ENCODE data around the gene PKP2.
A peak's percentile ranks its signal among the peaks of the same experiment; 100 is the strongest.

Gene PKP2

DNA sequence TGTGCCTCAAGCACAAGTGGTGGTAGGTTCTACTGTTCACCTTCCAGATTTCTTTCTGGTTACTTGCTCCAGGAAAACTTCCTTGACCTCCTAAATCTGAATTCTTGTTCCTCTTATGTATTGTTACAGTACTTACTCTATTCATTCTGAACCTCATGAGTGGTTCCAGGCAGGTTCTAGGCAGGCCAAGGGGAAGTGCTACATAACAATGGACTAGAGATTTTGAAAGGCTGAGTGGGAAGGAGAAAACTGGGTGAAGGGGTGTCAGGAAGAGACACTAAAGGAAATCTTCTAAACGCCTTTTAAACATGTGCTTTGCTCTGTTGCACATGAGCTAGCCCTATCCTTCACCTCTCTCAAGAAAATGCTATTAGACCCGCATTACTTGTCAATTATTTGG is 142.5 kb downstream of the PKP2 start:
- H4K12ac ChIP-seq (ENCODE audit: low read depth, low read length) = no peak overlapping the region
- peak overlapping the region; percentile 23 for H3K27ac ChIP-seq (ENCODE audit: low read depth, low read length)
- H4K91ac ChIP-seq (ENCODE audit: low read depth, low read length) = no peak overlapping the region
- no peak overlapping the region for H3K4me3 ChIP-seq (ENCODE audit: low read depth, low read length)
- peaks cover 16 to 24% of the 10 kb centered on the region in 2 experiments for H3K36me3 ChIP-seq (ENCODE audit: control insufficient read depth in 1 of 2, insufficient read depth in 2 of 2, low read length in 2 of 2)
- H3K79me1 ChIP-seq (ENCODE audit: low read length) = peaks cover 10% of the 10 kb centered on the region
- no peak overlapping the region for H3K9ac ChIP-seq (ENCODE audit: low read length)
- H2AFZ ChIP-seq (ENCODE audit: insufficient read depth, low read length, poor library complexity) = no peak overlapping the region
- peaks cover 6 to 8% of the 10 kb centered on the region in 2 experiments for H3K4me1 ChIP-seq (ENCODE audit: control insufficient read depth in 1 of 2, insufficient read depth in 2 of 2, low read length in 2 of 2)
- peaks cover 5% of the 10 kb centered on the region for H3K79me2 ChIP-seq (ENCODE audit: control insufficient read depth, insufficient read depth, low read length, poor library complexity)
- no CpG with 5 or more reads among the region's 2 CpGs for WGBS (ENCODE audit: extremely low coverage, insufficient coverage, insufficient read length)
- no peak overlapping the region for H3K14ac ChIP-seq (ENCODE audit: low read length)
- no peak overlapping the region for H2AK5ac ChIP-seq (ENCODE audit: low read length)
- peak in 1 of 2 donors; percentile 33 for DNase-seq
- H3K4me2 ChIP-seq (ENCODE audit: low read length) = peak overlapping the region; percentile 82
- no peak overlapping the region for H3K18ac ChIP-seq (ENCODE audit: low read length)
- H3K9me3 ChIP-seq (ENCODE audit: insufficient read depth, low read depth, low read length) = peaks cover 4% of the 10 kb centered on the region
- H3K27me3 ChIP-seq (ENCODE audit: insufficient read depth, low read length) = no peaks in the 10 kb centered on the region
- H2BK120ac ChIP-seq (ENCODE audit: insufficient read depth, low read length, poor library complexity) = no peak overlapping the region
- no peak overlapping the region for H2BK5ac ChIP-seq (ENCODE audit: low read depth, low read length, poor library complexity)
- no peak overlapping the region for H3K4ac ChIP-seq (ENCODE audit: low read depth, low read length)
- H4K8ac ChIP-seq (ENCODE audit: low read depth, low read length) = no peak overlapping the region
- no peak overlapping the region for H3K23ac ChIP-seq (ENCODE audit: low read length)
- H2BK12ac ChIP-seq (ENCODE audit: low read length) = no peak overlapping the region

DNA sequence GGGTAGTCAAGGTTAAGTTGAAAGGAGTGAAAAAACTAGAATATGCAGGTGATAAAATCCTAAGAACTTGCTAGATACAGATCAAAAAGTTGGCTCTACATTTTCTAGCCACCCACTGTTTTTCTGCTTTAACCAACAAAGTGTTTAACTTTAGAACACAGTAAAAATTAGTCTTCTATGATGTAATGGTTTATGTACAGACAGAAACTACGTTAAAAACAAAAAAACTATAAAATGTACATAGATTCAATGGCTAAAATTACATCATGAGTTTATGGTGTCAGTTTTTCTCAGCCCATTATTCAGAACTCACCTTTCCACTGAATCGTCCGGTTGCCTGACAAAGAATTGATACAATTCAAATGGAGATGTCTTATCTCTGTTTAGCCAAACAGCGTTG is 143.0 kb downstream of the PKP2 start:
- Histone ChIP-seq H2BK12ac (ENCODE audit: low read length) (no peak overlapping the region), H3K18ac (ENCODE audit: low read length) (no peak overlapping the region), H3K27me3 (ENCODE audit: insufficient read depth, low read length) (no peaks in the 10 kb centered on the region), H3K79me1 (ENCODE audit: low read length) (peaks cover 10% of the 10 kb centered on the region), H3K27ac (ENCODE audit: low read depth, low read length) (no peak overlapping the region), H4K12ac (ENCODE audit: low read depth, low read length) (no peak overlapping the region), H3K9ac (ENCODE audit: low read length) (no peak overlapping the region), H3K4me2 (ENCODE audit: low read length) (peak overlapping the region; percentile 82), H3K4me1 (ENCODE audit: control insufficient read depth in 1 of 2, insufficient read depth in 2 of 2, low read length in 2 of 2) (peaks cover 6 to 8% of the 10 kb centered on the region in 2 experiments), H4K8ac (ENCODE audit: low read depth, low read length) (no peak overlapping the region), H4K91ac (ENCODE audit: low read depth, low read length) (no peak overlapping the region), H2BK120ac (ENCODE audit: insufficient read depth, low read length, poor library complexity) (no peak overlapping the region), H3K36me3 (ENCODE audit: control insufficient read depth in 1 of 2, insufficient read depth in 2 of 2, low read length in 2 of 2) (peaks cover 16 to 26% of the 10 kb centered on the region in 2 experiments), H3K4me3 (ENCODE audit: low read depth, low read length) (no peak overlapping the region), H3K9me3 (ENCODE audit: insufficient read depth, low read depth, low read length) (peaks cover 4% of the 10 kb centered on the region), H3K23ac (ENCODE audit: low read length) (no peak overlapping the region), H3K14ac (ENCODE audit: low read length) (no peak overlapping the region), H2AK5ac (ENCODE audit: low read length) (no peak overlapping the region), H2BK5ac (ENCODE audit: low read depth, low read length, poor library complexity) (no peak overlapping the region), H3K4ac (ENCODE audit: low read depth, low read length) (no peak overlapping the region), H3K79me2 (ENCODE audit: control insufficient read depth, insufficient read depth, low read length, poor library complexity) (peaks cover 5% of the 10 kb centered on the region), H2AFZ (ENCODE audit: insufficient read depth, low read length, poor library complexity) (no peak overlapping the region)
- no CpG with 5 or more reads among the region's 4 CpGs for WGBS (ENCODE audit: extremely low coverage, insufficient coverage, insufficient read length)
- DNase-seq = peak in 1 of 2 donors; percentile 55

DNA sequence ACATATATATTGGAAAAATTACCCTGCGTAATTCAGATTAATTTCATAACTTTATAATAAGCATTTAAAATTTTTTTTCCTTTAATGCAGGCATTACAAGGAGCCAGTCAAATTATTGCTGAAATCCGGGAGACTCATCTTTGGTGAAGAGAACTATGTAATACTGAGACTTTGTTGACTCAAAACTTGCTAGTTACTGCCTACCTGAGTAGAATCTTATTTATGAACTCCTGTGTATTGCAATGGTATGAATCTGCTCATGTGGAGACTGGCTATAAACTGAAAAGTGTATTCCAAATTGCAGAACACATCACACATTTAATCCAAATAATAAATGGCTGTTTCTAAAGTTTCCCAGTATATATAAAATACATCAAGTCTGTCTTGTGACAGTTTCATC is 153.3 kb downstream of the PKP2 start:
- H2BK5ac ChIP-seq (ENCODE audit: low read depth, low read length, poor library complexity) = no peak overlapping the region
- H3K4me2 ChIP-seq (ENCODE audit: low read length) = no peak overlapping the region
- H3K4me1 ChIP-seq (ENCODE audit: control insufficient read depth in 1 of 2, insufficient read depth in 2 of 2, low read length in 2 of 2) = no peaks in the 10 kb centered on the region
- no peak overlapping the region for H3K4me3 ChIP-seq (ENCODE audit: low read depth, low read length)
- H4K8ac ChIP-seq (ENCODE audit: low read depth, low read length) = no peak overlapping the region
- no peaks in the 10 kb centered on the region for H3K79me2 ChIP-seq (ENCODE audit: control insufficient read depth, insufficient read depth, low read length, poor library complexity)
- no peaks in the 10 kb centered on the region for H3K9me3 ChIP-seq (ENCODE audit: insufficient read depth, low read depth, low read length)
- H3K18ac ChIP-seq (ENCODE audit: low read length) = no peak overlapping the region
- H3K23ac ChIP-seq (ENCODE audit: low read length) = no peak overlapping the region
- H3K27ac ChIP-seq (ENCODE audit: low read depth, low read length) = no peak overlapping the region
- H2AK5ac ChIP-seq (ENCODE audit: low read length) = no peak overlapping the region
- no peaks in the 10 kb centered on the region for H3K27me3 ChIP-seq (ENCODE audit: insufficient read depth, low read length)
- no peak overlapping the region for H2BK12ac ChIP-seq (ENCODE audit: low read length)
- no peak for DNase-seq
- no peak overlapping the region for H4K91ac ChIP-seq (ENCODE audit: low read depth, low read length)
- H3K4ac ChIP-seq (ENCODE audit: low read depth, low read length) = no peak overlapping the region
- no peak overlapping the region for H2AFZ ChIP-seq (ENCODE audit: insufficient read depth, low read length, poor library complexity)
- H3K14ac ChIP-seq (ENCODE audit: low read length) = no peak overlapping the region
- peaks cover 18 to 29% of the 10 kb centered on the region in 2 experiments for H3K36me3 ChIP-seq (ENCODE audit: control insufficient read depth in 1 of 2, insufficient read depth in 2 of 2, low read length in 2 of 2)
- no peak overlapping the region for H2BK120ac ChIP-seq (ENCODE audit: insufficient read depth, low read length, poor library complexity)
- H4K12ac ChIP-seq (ENCODE audit: low read depth, low read length) = no peak overlapping the region
- no peak overlapping the region for H3K9ac ChIP-seq (ENCODE audit: low read length)
- no peaks in the 10 kb centered on the region for H3K79me1 ChIP-seq (ENCODE audit: low read length)
- WGBS (ENCODE audit: extremely low coverage, insufficient coverage, insufficient read length) = no CpG with 5 or more reads among the region's 2 CpGs

DNA sequence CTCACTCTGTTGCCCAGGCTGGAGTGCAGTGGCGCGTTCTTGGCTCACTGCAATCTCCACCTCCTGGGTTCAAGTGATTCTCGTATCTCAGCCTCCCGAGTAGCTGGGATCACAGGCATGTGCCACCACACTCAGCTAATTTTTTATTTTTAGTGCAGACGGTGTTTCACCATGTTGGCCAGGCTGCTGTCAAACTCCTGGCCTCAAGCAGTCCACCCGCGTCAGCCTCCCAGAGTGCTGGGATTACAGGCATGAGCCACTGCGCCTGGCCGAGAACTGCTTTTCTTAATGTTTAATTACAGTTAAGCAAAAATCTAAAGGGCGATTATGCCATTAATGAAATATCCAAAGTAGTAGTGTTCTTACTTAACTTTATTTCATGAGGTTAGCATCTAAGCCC is 154.4 kb downstream of the PKP2 start:
- WGBS (ENCODE audit: extremely low coverage, insufficient coverage, insufficient read length) = no CpG with 5 or more reads among the region's 10 CpGs
- Histone ChIP-seq H3K9ac (ENCODE audit: low read length) (no peak overlapping the region), H3K9me3 (ENCODE audit: insufficient read depth, low read depth, low read length) (no peaks in the 10 kb centered on the region)

More for the DNA sequence above, 154.4 kb downstream of the PKP2 start:
- Histone ChIP-seq H3K27me3 (ENCODE audit: insufficient read depth, low read length) (no peaks in the 10 kb centered on the region), H2AFZ (ENCODE audit: insufficient read depth, low read length, poor library complexity) (no peak overlapping the region), H4K91ac (ENCODE audit: low read depth, low read length) (no peak overlapping the region), H3K4me1 (ENCODE audit: control insufficient read depth in 1 of 2, insufficient read depth in 2 of 2, low read length in 2 of 2) (no peaks in the 10 kb centered on the region), H4K12ac (ENCODE audit: low read depth, low read length) (no peak overlapping the region), H3K36me3 (ENCODE audit: control insufficient read depth in 1 of 2, insufficient read depth in 2 of 2, low read length in 2 of 2) (peaks cover 17 to 23% of the 10 kb centered on the region in 2 experiments), H3K27ac (ENCODE audit: low read depth, low read length) (no peak overlapping the region), H3K79me1 (ENCODE audit: low read length) (no peaks in the 10 kb centered on the region), H3K18ac (ENCODE audit: low read length) (no peak overlapping the region), H3K14ac (ENCODE audit: low read length) (no peak overlapping the region), H3K4me2 (ENCODE audit: low read length) (no peak overlapping the region), H2BK120ac (ENCODE audit: insufficient read depth, low read length, poor library complexity) (no peak overlapping the region), H2BK5ac (ENCODE audit: low read depth, low read length, poor library complexity) (no peak overlapping the region), H2AK5ac (ENCODE audit: low read length) (no peak overlapping the region), H3K4ac (ENCODE audit: low read depth, low read length) (no peak overlapping the region), H3K79me2 (ENCODE audit: control insufficient read depth, insufficient read depth, low read length, poor library complexity) (no peaks in the 10 kb centered on the region), H2BK12ac (ENCODE audit: low read length) (no peak overlapping the region), H3K4me3 (ENCODE audit: low read depth, low read length) (no peak overlapping the region), H4K8ac (ENCODE audit: low read depth, low read length) (no peak overlapping the region), H3K23ac (ENCODE audit: low read length) (no peak overlapping the region)
- DNase-seq = no peak
